ENCODE data around the gene MFN2. TPM values are rescaled to one million over a fixed set of nuclear protein-coding genes. Genes with fewer than 3 reads are reported as not detected.
"Not testable (repeated sequence)": the region's sequence is repeated elsewhere in the genome, so short reads cannot be mapped to it uniquely, and the experiment has no call there.

MFN2 gene
- total RNA-seq, 1 experiment from 2014 or later, result 56.8 TPM

- Mint-ChIP-seq H3K27ac (no peak overlapping the region), H3K4me1 (no peaks in the 10 kb centered on the region), H3K9me3 (peaks cover 5% of the 10 kb centered on the region), H3K4me3 (no peak overlapping the region), H3K36me3 (peaks cover 84% of the 10 kb centered on the region), H3K27me3 (ENCODE audit: low read depth) (no peaks in the 10 kb centered on the region)
- TF ChIP-seq NR2C2 (CRISPR knock-in tag; IDR thresholded peaks at IDR 0.05), result no peak
- no peak for TF ChIP-seq MLX (CRISPR knock-in tag; IDR thresholded peaks at IDR 0.05)
- no peak for TF ChIP-seq CDX4 (CRISPR knock-in tag; IDR thresholded peaks at IDR 0.05; ENCODE audit: borderline replicate concordance)
- no peak for TF ChIP-seq MAX (CRISPR knock-in tag; IDR thresholded peaks at IDR 0.05)
- TF ChIP-seq E2F4 (CRISPR knock-in tag; IDR thresholded peaks at IDR 0.05; ENCODE audit: borderline replicate concordance, low read depth), result no peak
- no peak for TF ChIP-seq RELA (CRISPR knock-in tag; IDR thresholded peaks at IDR 0.05; ENCODE audit: borderline replicate concordance)
- no peak for TF ChIP-seq STAT6 (CRISPR knock-in tag; conservative IDR thresholded peaks at IDR 0.05; ENCODE audit: low read depth)
- TF ChIP-seq ZNF121 (CRISPR knock-in tag; IDR thresholded peaks at IDR 0.05), result no peak
- TF ChIP-seq FOXP1 (CRISPR knock-in tag; IDR thresholded peaks at IDR 0.05; ENCODE audit: borderline replicate concordance), result no peak
- no peak for TF ChIP-seq CTCF (IDR thresholded peaks at IDR 0.05)
- TF ChIP-seq EMX1 (CRISPR knock-in tag; IDR thresholded peaks at IDR 0.05), result no peak
- no peak for TF ChIP-seq NFE2L1 (CRISPR knock-in tag; IDR thresholded peaks at IDR 0.05)
- no peak for TF ChIP-seq ZNF232 (CRISPR knock-in tag; IDR thresholded peaks at IDR 0.05)
- no peak for TF ChIP-seq MXD4 (CRISPR knock-in tag; IDR thresholded peaks at IDR 0.05; ENCODE audit: borderline replicate concordance)
- no peak for TF ChIP-seq SMAD3 (CRISPR knock-in tag; IDR thresholded peaks at IDR 0.05; ENCODE audit: borderline replicate concordance)
- TF ChIP-seq ERG (CRISPR knock-in tag; IDR thresholded peaks at IDR 0.05), result no peak
- ChIA-PET CTCF (no interaction called here), POLR2A (no interaction called here)
- DNase-seq (ENCODE audit: low spot score) (no peak), ATAC-seq (no peak)
Observed at GRCh38 chr1:12007204-12007603, 27.0 kb downstream of the MFN2 start.

GRCh38 chr1:12008355-12008754, 28.1 kb downstream of the MFN2 start:
- H3K36me3 Mint-ChIP-seq, result peaks cover 79% of the 10 kb centered on the region
- CTCF ChIA-PET; H3K4me3 Mint-ChIP-seq; ATAC-seq; H3K9me3 Mint-ChIP-seq; DNase-seq (ENCODE audit: low spot score); POLR2A ChIA-PET; H3K4me1 Mint-ChIP-seq; H3K27me3 Mint-ChIP-seq (ENCODE audit: low read depth); H3K27ac Mint-ChIP-seq: not testable (repeated sequence)
